Hepatocyte (in vitro differentiated cells): ENCODE data around the gene SGK2. TPM values are rescaled to one million over a fixed set of nuclear protein-coding genes. Genes with fewer than 3 reads are reported as not detected.

Experiments
- DNase-seq: peaks from one replicate; pipeline ENCODE4 v3.0.0-alpha.2; 2016; ENCODE audit warnings: low spot score
- H2AFZ ChIP-seq: fragments of 200-600 bp; sonication (generic); 2 replicates; pipeline ENCODE4 v1.6.0; 2016; ENCODE audit warnings: antibody characterized with exemption, mild to moderate bottlenecking
- H3K27ac ChIP-seq: fragments of 200-600 bp; sonication (generic); 2 replicates; pipeline ENCODE4 v1.5.1; 2016; ENCODE audit warnings: mild to moderate bottlenecking
- H3K27me3 ChIP-seq: fragments of 200-600 bp; sonication (generic); 2 replicates; pipeline ENCODE4 v1.6.1; 2016
- H3K36me3 ChIP-seq: fragments of 200-600 bp; sonication (generic); replicated peaks from 2 replicates; pipeline ENCODE4 v1.5.1; 2016; ENCODE audit warnings: low read depth; ENCODE audit not compliant: insufficient read depth
- H3K4me1 ChIP-seq: fragments of 200-600 bp; sonication (generic); 2 replicates; pipeline ENCODE4 v1.5.1; 2016; ENCODE audit warnings: mild to moderate bottlenecking, moderate library complexity; ENCODE audit not compliant: insufficient read depth
- H3K4me2 ChIP-seq: fragments of 200-600 bp; sonication (generic); 2 replicates; pipeline ENCODE4 v1.6.0; 2016
- H3K4me3 ChIP-seq: fragments of 200-600 bp; sonication (generic); 2 replicates; pipeline ENCODE4 v1.5.1; 2016; ENCODE audit warnings: mild to moderate bottlenecking
- H3K79me2 ChIP-seq: fragments of 200-600 bp; sonication (generic); 2 replicates; pipeline ENCODE4 v1.6.0; 2017; ENCODE audit warnings: mild to moderate bottlenecking
- H3K9me2 ChIP-seq: fragments of 200-600 bp; sonication (generic); replicated peaks from 2 replicates; pipeline ENCODE4 v1.6.0; 2017; ENCODE audit warnings: mild to moderate bottlenecking; ENCODE audit not compliant: insufficient read depth
- H3K9me3 ChIP-seq: fragments of 200-600 bp; sonication (generic); 2 replicates; pipeline ENCODE4 v1.5.1; 2016; ENCODE audit warnings: low read depth, mild to moderate bottlenecking
- H4K20me1 ChIP-seq: fragments of 200-600 bp; sonication (generic); 2 replicates; pipeline ENCODE4 v1.6.0; 2016; ENCODE audit warnings: mild to moderate bottlenecking; ENCODE audit not compliant: insufficient read depth, poor library complexity, severe bottlenecking
- EZH2 ChIP-seq: fragments of 200-600 bp; sonication (generic); IDR thresholded peaks from 2 replicates; pipeline ENCODE4 v1.6.1; 2016; ENCODE audit warnings: antibody characterized with exemption, mild to moderate bottlenecking, borderline replicate concordance
- EZH2phosphoT487 ChIP-seq: fragments of 200-600 bp; sonication (generic); IDR thresholded peaks from one replicate; pipeline ENCODE4 v1.6.1; 2018; ENCODE audit warnings: antibody characterized with exemption, mild to moderate bottlenecking, low read depth, moderate library complexity; ENCODE audit not compliant: unreplicated experiment, severe bottlenecking
- whole genome bisulfite sequencing: methylation state at CpG from one replicate; pipeline ENCODE4 v1.1.6; 2016; ENCODE audit warnings: low lambda C conversion rate; ENCODE audit errors: missing lambda C conversion rate; 5-methylcytosine and 5-hydroxymethylcytosine counted together
- polyA plus RNA-seq: library from polyadenylated mRNA; unstranded; fragments of >200 nt; fragmentation: Nextera tagmentation; extraction: Ambion mirVana; gene quantifications from 2 replicates; pipeline ENCODE4 v1.2.1, GENCODE V29; 2016
- total RNA-seq: library from RNA; depleted of rRNA; stranded (reverse); fragments of >200 nt; gene quantifications from 2 replicates; pipeline ENCODE4 v1.2.3, GENCODE V29; 2014
- TF ChIP-seq, protein P1 (sequence below): fragments of 200-600 bp; sonication (generic); IDR thresholded peaks from 2 replicates; pipeline ENCODE4 v1.5.1; 2016; ENCODE audit warnings: antibody characterized with exemption, mild to moderate bottlenecking; ENCODE audit not compliant: poor library complexity

SGK2 gene
- total and polyA plus RNA-seq, 2 experiments from 2014 or later: 12.5 to 21.2 TPM

DNA sequence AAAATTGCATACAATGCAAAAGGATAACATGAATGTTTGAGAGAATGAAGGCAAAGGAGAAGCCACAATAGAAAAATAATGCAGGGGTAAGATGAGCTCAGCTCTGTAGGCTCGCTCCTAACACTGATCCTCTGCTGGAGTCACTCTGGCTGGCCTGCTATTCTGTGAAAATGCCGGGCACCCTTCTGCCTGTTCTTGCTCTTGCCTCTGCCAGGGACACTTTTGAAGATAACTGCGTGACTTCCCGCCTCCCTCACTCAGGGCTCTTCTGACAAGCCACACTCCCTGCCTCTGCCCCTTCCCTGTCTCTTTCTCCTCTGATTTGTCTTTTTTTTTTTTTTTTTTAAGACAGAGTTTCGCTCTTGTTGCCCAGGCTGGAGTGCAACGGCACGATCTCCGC is 72.8 kb downstream of the SGK2 start:
- WGBS: 95% methylated on average over 5 of the region's 8 CpGs
- H3K79me2 ChIP-seq: no peaks in the 10 kb centered on the region
- no peaks in the 10 kb centered on the region for H3K36me3 ChIP-seq
- no peaks in the 10 kb centered on the region for H3K9me3 ChIP-seq
- H3K27me3 ChIP-seq: no peaks in the 10 kb centered on the region
- no peaks in the 10 kb centered on the region for H3K4me1 ChIP-seq
- no peak overlapping the region for H2AFZ ChIP-seq
- no peaks in the 10 kb centered on the region for H4K20me1 ChIP-seq
- TF ChIP-seq EZH2 (no peak), EZH2phosphoT487 (no peak)
- TF ChIP-seq, protein P1, sequence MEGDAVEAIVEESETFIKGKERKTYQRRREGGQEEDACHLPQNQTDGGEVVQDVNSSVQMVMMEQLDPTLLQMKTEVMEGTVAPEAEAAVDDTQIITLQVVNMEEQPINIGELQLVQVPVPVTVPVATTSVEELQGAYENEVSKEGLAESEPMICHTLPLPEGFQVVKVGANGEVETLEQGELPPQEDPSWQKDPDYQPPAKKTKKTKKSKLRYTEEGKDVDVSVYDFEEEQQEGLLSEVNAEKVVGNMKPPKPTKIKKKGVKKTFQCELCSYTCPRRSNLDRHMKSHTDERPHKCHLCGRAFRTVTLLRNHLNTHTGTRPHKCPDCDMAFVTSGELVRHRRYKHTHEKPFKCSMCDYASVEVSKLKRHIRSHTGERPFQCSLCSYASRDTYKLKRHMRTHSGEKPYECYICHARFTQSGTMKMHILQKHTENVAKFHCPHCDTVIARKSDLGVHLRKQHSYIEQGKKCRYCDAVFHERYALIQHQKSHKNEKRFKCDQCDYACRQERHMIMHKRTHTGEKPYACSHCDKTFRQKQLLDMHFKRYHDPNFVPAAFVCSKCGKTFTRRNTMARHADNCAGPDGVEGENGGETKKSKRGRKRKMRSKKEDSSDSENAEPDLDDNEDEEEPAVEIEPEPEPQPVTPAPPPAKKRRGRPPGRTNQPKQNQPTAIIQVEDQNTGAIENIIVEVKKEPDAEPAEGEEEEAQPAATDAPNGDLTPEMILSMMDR: no peak
- H3K27ac ChIP-seq: no peak overlapping the region
- H3K9me2 ChIP-seq: no peaks in the 10 kb centered on the region
- H3K4me2 ChIP-seq: no peak overlapping the region
- no peak for DNase-seq
- no peak overlapping the region for H3K4me3 ChIP-seq

Other genes with a start within 250 kb of the SGK2 start
- 83.6 and 90.7 TPM in 2 replicates for gene SRSF6, start 101.1 kb upstream of the SGK2 start, total RNA-seq
- 31.0 and 38.0 TPM in 2 replicates for gene SRSF6, start 101.1 kb upstream of the SGK2 start, polyA plus RNA-seq
- gene L3MBTL1, start 51.3 kb upstream of the SGK2 start, total RNA-seq: 6.2 and 7.9 TPM in 2 replicates
- gene L3MBTL1, start 51.3 kb upstream of the SGK2 start, polyA plus RNA-seq: 7.5 and 14.6 TPM in 2 replicates
- 38.2 and 39.8 TPM in 2 replicates for gene IFT52, start 31.9 kb downstream of the SGK2 start, total RNA-seq
- 21.8 and 26.3 TPM in 2 replicates for gene IFT52, start 31.9 kb downstream of the SGK2 start, polyA plus RNA-seq
- gene MYBL2, start 108.1 kb downstream of the SGK2 start, total RNA-seq: 2.4 and 3.5 TPM in 2 replicates
- gene MYBL2, start 108.1 kb downstream of the SGK2 start, polyA plus RNA-seq: 13.8 and 19.4 TPM in 2 replicates
- not detected in 2 replicates for gene GTSF1L, start 168.0 kb downstream of the SGK2 start, total RNA-seq
- not detected in 2 replicates for gene GTSF1L, start 168.0 kb downstream of the SGK2 start, polyA plus RNA-seq